ENCODE data around the gene RNF26.

Gene RNF26

GRCh38 chr11:119305556-119306372 lies 28.6 kb upstream of the RNF26 start:
- Histone ChIP-seq H3K27ac (ENCODE audit: low read depth, low read length) (no peak overlapping the region), H3K27me3 (ENCODE audit: insufficient read depth, low read length) (no peaks in the 10 kb centered on the region), H3K9ac (ENCODE audit: low read depth, low read length) (no peak overlapping the region), H3K9me3 (ENCODE audit: insufficient read depth, low read depth, low read length) (no peaks in the 10 kb centered on the region), H3K4me1 (ENCODE audit: insufficient read depth, low read length) (peaks cover 3% of the 10 kb centered on the region; the same call in 1 of the 2 replicates), H3K4me3 (ENCODE audit: low read length) (no peak overlapping the region), H3K36me3 (ENCODE audit: insufficient read depth, low read length) (peaks cover 74% of the 10 kb centered on the region)
- WGBS, result 91% methylated on average over 7 of the region's 7 CpGs

DNA sequence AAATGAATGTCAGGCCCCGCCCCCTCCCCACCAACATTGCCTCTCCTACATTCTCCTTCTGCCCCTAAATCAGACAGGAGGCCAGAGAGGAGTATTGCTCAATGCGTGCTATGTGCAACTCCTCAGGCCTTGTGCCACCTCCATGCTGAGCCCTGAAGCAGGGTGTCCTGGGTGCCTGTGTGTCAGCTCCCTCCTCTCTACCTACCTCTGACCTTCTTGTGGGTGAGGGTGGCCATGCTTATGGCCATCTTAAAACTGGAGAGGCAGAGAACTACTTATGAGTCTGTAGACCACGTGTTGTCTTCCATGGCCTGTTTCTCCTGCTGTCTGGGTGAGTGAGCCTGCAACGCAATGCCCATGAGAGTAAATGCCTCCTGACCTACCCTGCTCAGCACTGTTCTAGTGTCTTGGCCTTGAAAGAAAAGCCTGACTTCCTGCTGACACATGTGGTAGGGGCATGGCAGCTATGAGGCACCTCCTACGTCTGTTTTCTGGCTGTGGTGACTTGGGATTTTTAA lies 27.9 kb upstream of the RNF26 start:
- H3K9me3 ChIP-seq (ENCODE audit: insufficient read depth, low read depth, low read length), result no peaks in the 10 kb centered on the region
- H3K4me3 ChIP-seq (ENCODE audit: low read length), result no peak overlapping the region
- H3K27me3 ChIP-seq (ENCODE audit: insufficient read depth, low read length), result no peaks in the 10 kb centered on the region
- WGBS, result 90% methylated on average over 5 of the region's 5 CpGs
- peaks cover 3% of the 10 kb centered on the region; the same call in 1 of the 2 replicates for H3K4me1 ChIP-seq (ENCODE audit: insufficient read depth, low read length)
- H3K27ac ChIP-seq (ENCODE audit: low read depth, low read length), result peak overlapping the region; percentile 5; the same call in 1 of the 2 replicates
- H3K9ac ChIP-seq (ENCODE audit: low read depth, low read length), result no peak overlapping the region
- peaks cover 71% of the 10 kb centered on the region for H3K36me3 ChIP-seq (ENCODE audit: insufficient read depth, low read length)

GRCh38 chr11:119307219-119307618 lies 27.1 kb upstream of the RNF26 start:
- Histone ChIP-seq H3K4me1 (ENCODE audit: insufficient read depth, low read length) (peaks cover 3% of the 10 kb centered on the region; the same call in 1 of the 2 replicates), H3K4me3 (ENCODE audit: low read length) (no peak overlapping the region), H3K9me3 (ENCODE audit: insufficient read depth, low read depth, low read length) (no peaks in the 10 kb centered on the region), H3K9ac (ENCODE audit: low read depth, low read length) (no peak overlapping the region), H3K36me3 (ENCODE audit: insufficient read depth, low read length) (peaks cover 68% of the 10 kb centered on the region), H3K27ac (ENCODE audit: low read depth, low read length) (no peak overlapping the region), H3K27me3 (ENCODE audit: insufficient read depth, low read length) (no peaks in the 10 kb centered on the region)
- WGBS, result 60% methylated on average over 1 of the region's 1 CpG

- Histone ChIP-seq H3K36me3 (ENCODE audit: insufficient read depth, low read length) (peaks cover 68% of the 10 kb centered on the region), H3K4me3 (ENCODE audit: low read length) (no peak overlapping the region), H3K4me1 (ENCODE audit: insufficient read depth, low read length) (peaks cover 3% of the 10 kb centered on the region; the same call in 1 of the 2 replicates), H3K9me3 (ENCODE audit: insufficient read depth, low read depth, low read length) (no peaks in the 10 kb centered on the region), H3K27me3 (ENCODE audit: insufficient read depth, low read length) (no peaks in the 10 kb centered on the region), H3K27ac (ENCODE audit: low read depth, low read length) (no peak overlapping the region), H3K9ac (ENCODE audit: low read depth, low read length) (no peak overlapping the region)
- 87% methylated on average over 5 of the region's 5 CpGs for WGBS
These were observed 26.4 kb upstream of the RNF26 start for GRCh38 chr11:119307974-119308373.

GRCh38 chr11:119309411-119309810 lies 24.9 kb upstream of the RNF26 start:
- Histone ChIP-seq H3K4me1 (ENCODE audit: insufficient read depth, low read length) (peaks cover 3% of the 10 kb centered on the region; the same call in 1 of the 2 replicates), H3K27me3 (ENCODE audit: insufficient read depth, low read length) (no peaks in the 10 kb centered on the region), H3K9me3 (ENCODE audit: insufficient read depth, low read depth, low read length) (no peaks in the 10 kb centered on the region), H3K4me3 (ENCODE audit: low read length) (no peak overlapping the region), H3K36me3 (ENCODE audit: insufficient read depth, low read length) (peaks cover 66% of the 10 kb centered on the region), H3K9ac (ENCODE audit: low read depth, low read length) (no peak overlapping the region), H3K27ac (ENCODE audit: low read depth, low read length) (no peak overlapping the region)
- WGBS, result 92% methylated on average over 11 of the region's 11 CpGs

DNA sequence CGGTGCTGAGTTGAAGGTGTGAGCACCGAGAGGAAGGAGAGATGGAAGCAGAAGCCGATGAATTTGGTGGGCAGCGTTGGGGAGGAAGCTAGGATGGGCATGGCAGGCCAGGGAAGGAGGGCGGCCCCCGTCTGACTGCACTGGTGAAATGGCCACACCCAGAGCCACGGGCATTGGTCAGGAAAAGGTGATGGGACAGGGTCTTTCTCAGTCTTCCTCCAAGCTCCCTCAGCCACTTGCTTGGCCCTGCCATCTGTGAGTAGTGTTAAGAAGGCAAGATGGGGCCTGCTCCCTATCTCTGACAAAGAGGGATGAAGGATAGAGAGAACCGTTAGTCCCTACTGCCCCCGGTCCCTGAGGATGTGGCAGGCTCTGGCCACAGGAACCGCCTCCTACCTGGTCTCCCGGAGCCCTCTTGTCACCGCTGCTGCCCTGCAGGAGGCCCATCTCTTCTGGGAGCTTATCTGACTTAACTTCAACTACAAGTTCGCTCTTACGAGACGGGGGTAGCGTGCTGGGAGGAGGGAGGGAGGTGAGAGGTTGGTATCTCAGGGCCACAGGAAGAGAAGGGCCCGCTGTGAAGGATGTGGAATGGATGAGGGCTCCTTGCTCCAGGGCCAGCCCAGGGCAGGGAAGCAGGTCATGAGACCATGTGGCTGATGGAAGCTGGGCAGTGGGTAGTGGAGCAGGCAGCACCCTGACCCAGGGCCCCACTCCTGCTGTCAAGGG lies 24.2 kb upstream of the RNF26 start:
- Histone ChIP-seq H3K9ac (ENCODE audit: low read depth, low read length) (no peak overlapping the region), H3K27me3 (ENCODE audit: insufficient read depth, low read length) (peaks cover 6% of the 10 kb centered on the region), H3K4me1 (ENCODE audit: insufficient read depth, low read length) (peaks cover 8% of the 10 kb centered on the region; the same call in 1 of the 2 replicates), H3K36me3 (ENCODE audit: insufficient read depth, low read length) (peaks cover 68% of the 10 kb centered on the region), H3K4me3 (ENCODE audit: low read length) (no peak overlapping the region), H3K27ac (ENCODE audit: low read depth, low read length) (no peak overlapping the region), H3K9me3 (ENCODE audit: insufficient read depth, low read depth, low read length) (no peaks in the 10 kb centered on the region)
- 91% methylated on average over 17 of the region's 17 CpGs for WGBS

DNA sequence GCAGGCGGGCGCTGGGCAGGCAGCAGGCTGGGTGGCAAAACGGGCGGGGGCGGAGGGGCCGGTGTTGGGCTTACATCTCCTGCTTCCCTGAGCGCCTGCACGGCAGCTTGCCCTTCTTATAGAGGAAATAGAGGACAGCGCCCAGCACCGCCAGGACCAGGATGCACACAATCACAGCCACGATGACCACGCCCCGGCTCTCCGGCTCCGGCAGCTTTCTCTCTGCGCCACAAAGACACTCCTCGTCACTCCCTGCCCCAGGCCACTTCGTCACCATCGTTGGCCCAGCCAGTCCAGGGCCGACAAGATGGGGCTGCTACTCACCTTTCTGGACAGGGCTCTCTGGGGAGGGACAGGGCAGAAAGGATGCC lies 23.7 kb upstream of the RNF26 start:
- Histone ChIP-seq H3K27ac (ENCODE audit: low read depth, low read length) (no peak overlapping the region), H3K9me3 (ENCODE audit: insufficient read depth, low read depth, low read length) (no peaks in the 10 kb centered on the region), H3K4me1 (ENCODE audit: insufficient read depth, low read length) (peaks cover 8% of the 10 kb centered on the region; the same call in 1 of the 2 replicates), H3K9ac (ENCODE audit: low read depth, low read length) (no peak overlapping the region), H3K4me3 (ENCODE audit: low read length) (no peak overlapping the region), H3K36me3 (ENCODE audit: insufficient read depth, low read length) (peaks cover 67% of the 10 kb centered on the region), H3K27me3 (ENCODE audit: insufficient read depth, low read length) (peaks cover 11% of the 10 kb centered on the region)
- 94% methylated on average over 20 of the region's 20 CpGs for WGBS

DNA sequence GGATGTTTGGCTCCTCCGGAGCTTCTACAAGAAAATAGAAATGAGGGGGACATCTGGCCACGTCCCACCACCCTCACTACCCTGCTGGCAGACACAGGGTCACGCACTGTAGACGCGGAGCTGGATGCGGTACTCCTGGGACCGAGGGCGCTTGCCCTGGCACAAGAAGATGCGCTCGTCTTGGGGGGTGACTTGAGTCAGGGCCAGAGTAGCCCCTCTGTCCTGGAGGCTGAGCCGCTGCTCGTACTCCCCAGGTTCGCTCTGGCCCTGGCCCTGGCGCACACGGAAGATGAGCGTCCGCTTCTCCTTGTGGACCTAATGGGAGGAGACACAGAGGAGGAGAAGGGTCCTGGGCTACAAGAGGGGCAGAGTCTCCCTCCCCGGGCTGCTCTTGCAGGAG lies 19.6 kb upstream of the RNF26 start:
- no peak overlapping the region for H3K27ac ChIP-seq (ENCODE audit: low read depth, low read length)

GRCh38 chr11:119315131-119316015 lies 19.0 kb upstream of the RNF26 start:
- Histone ChIP-seq H3K36me3 (ENCODE audit: insufficient read depth, low read length) (peaks cover 32% of the 10 kb centered on the region), H3K27ac (ENCODE audit: low read depth, low read length) (no peak overlapping the region), H3K4me3 (ENCODE audit: low read length) (peak overlapping the region; percentile 70), H3K4me1 (ENCODE audit: insufficient read depth, low read length) (peaks cover 37% of the 10 kb centered on the region), H3K9me3 (ENCODE audit: insufficient read depth, low read depth, low read length) (no peaks in the 10 kb centered on the region), H3K9ac (ENCODE audit: low read depth, low read length) (peak overlapping the region; percentile 68; the same call in 1 of the 2 replicates), H3K27me3 (ENCODE audit: insufficient read depth, low read length) (peaks cover 34% of the 10 kb centered on the region)
- WGBS, result 8% methylated on average over 29 of the region's 29 CpGs

More for the DNA sequence above, 19.6 kb upstream of the RNF26 start:
- WGBS, result 85% methylated on average over 18 of the region's 18 CpGs
- H3K36me3 ChIP-seq (ENCODE audit: insufficient read depth, low read length), result peaks cover 38% of the 10 kb centered on the region
- H3K4me1 ChIP-seq (ENCODE audit: insufficient read depth, low read length), result peaks cover 32% of the 10 kb centered on the region
- H3K4me3 ChIP-seq (ENCODE audit: low read length), result peak overlapping the region; percentile 70
- no peaks in the 10 kb centered on the region for H3K9me3 ChIP-seq (ENCODE audit: insufficient read depth, low read depth, low read length)
- H3K9ac ChIP-seq (ENCODE audit: low read depth, low read length), result peak overlapping the region; percentile 39; the same call in 1 of the 2 replicates
- H3K27me3 ChIP-seq (ENCODE audit: insufficient read depth, low read length), result peaks cover 34% of the 10 kb centered on the region

- H3K9me3 ChIP-seq (ENCODE audit: insufficient read depth, low read depth, low read length), result no peaks in the 10 kb centered on the region
- H3K4me1 ChIP-seq (ENCODE audit: insufficient read depth, low read length), result peaks cover 41% of the 10 kb centered on the region
- peak overlapping the region; percentile 70 for H3K4me3 ChIP-seq (ENCODE audit: low read length)
- peak overlapping the region; percentile 68; the same call in 1 of the 2 replicates for H3K9ac ChIP-seq (ENCODE audit: low read depth, low read length)
- H3K36me3 ChIP-seq (ENCODE audit: insufficient read depth, low read length), result peaks cover 29% of the 10 kb centered on the region
- peaks cover 34% of the 10 kb centered on the region for H3K27me3 ChIP-seq (ENCODE audit: insufficient read depth, low read length)
- H3K27ac ChIP-seq (ENCODE audit: low read depth, low read length), result no peak overlapping the region
- 2% methylated on average over 46 of the region's 46 CpGs for WGBS
These were observed 18.2 kb upstream of the RNF26 start for GRCh38 chr11:119316016-119316728.
